Thymus (tissue), 11 donors: Measurements from ENCODE around the gene ZDHHC14. TPM values are rescaled to one million over a fixed set of nuclear protein-coding genes. Genes with fewer than 3 reads are reported as not detected.

ENCODE experiments used
- DNase-seq, 9 donors: peaks; one replicate each; pipeline ENCODE4 v3.0.0-alpha.2; 2013; ENCODE audit warnings: low spot score in 9 of 9, low read depth in 6 of 9, missing footprints in 1 of 9
- H3K27ac ChIP-seq, 2 donors: one replicate each; pipeline ENCODE4 v1.5.1; 2013; ENCODE audit warnings: control low read depth in 1 of 2, low read depth in 1 of 2, low read length in 1 of 2, mild to moderate bottlenecking in 1 of 2, moderate library complexity in 1 of 2
- H3K27me3 ChIP-seq, 2 donors: one replicate each; pipeline ENCODE4 v1.5.1; 2013; ENCODE audit warnings: low read length in 1 of 2; ENCODE audit not compliant: control insufficient read depth in 2 of 2, insufficient read depth in 1 of 2
- H3K36me3 ChIP-seq, 2 donors: one replicate each; pipeline ENCODE4 v1.5.1; 2013; ENCODE audit warnings: low read length in 1 of 2, mild to moderate bottlenecking in 1 of 2, moderate library complexity in 1 of 2; ENCODE audit not compliant: control insufficient read depth in 2 of 2, insufficient read depth in 2 of 2
- H3K4me1 ChIP-seq, 2 donors: one replicate each; pipeline ENCODE4 v1.5.1; 2013; ENCODE audit warnings: low read length in 2 of 2; ENCODE audit not compliant: control insufficient read depth in 2 of 2, insufficient read depth in 2 of 2
- H3K4me3 ChIP-seq, 2 donors: one replicate each; pipeline ENCODE4 v1.5.1; 2013; ENCODE audit warnings: low read length in 2 of 2, control low read depth in 1 of 2, mild to moderate bottlenecking in 1 of 2
- H3K9me3 ChIP-seq, 2 donors: one replicate each; pipeline ENCODE4 v1.5.1; 2013; ENCODE audit warnings: low read length in 1 of 2, mild to moderate bottlenecking in 1 of 2; ENCODE audit not compliant: control insufficient read depth in 2 of 2, insufficient read depth in 1 of 2
- WGBS: extraction: QIAGEN DNeasy Blood & Tissue Kit; methylation state at CpG from one replicate; pipeline ENCODE4 v1.1.7; 2013; 5-methylcytosine and 5-hydroxymethylcytosine counted together
- polyA plus RNA-seq: library from polyadenylated mRNA; stranded (reverse); fragments of 200-250 nt; gene quantifications from one replicate; pipeline ENCODE4 v1.2.3, GENCODE V29; 2013
- total RNA-seq: library from RNA; stranded (reverse); fragments of 120-200 nt; gene quantifications from one replicate; pipeline ENCODE4 v1.2.4, GENCODE V29; 2013
- donor health status: healthy.

Gene ZDHHC14
- total and polyA plus RNA-seq, 2 donors: 3.4 to 7.5 TPM

DNA sequence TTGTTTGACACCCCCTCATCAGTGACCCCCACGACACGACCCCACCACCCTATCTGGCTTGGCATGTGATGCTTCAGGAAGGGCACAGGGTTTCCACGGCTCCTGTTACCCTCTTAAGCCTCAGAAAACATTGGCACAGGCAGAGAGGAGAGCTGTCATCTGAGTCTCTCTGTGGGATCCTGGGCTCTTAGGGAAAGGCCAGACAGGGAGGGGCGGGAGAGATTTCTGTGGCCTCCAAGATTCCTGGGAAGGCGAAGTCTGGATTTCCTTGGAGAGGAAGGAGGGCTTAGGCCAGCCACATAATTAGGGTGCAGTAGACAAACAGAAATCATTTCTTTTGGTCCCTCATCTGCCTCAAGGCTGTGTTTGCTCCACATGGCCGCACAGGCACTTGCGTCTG, 250.4 kb downstream of the ZDHHC14 start:
- 94% methylated on average over 7 of the region's 7 CpGs for WGBS
- no peak for DNase-seq
- Histone ChIP-seq H3K36me3 (no peaks in the 10 kb centered on the region), H3K4me1 (peaks cover 2 to 7% of the 10 kb centered on the region in 2 donors), H3K9me3 (no peaks in the 10 kb centered on the region), H3K27me3 (no peaks in the 10 kb centered on the region), H3K4me3 (no peak overlapping the region), H3K27ac (no peak overlapping the region)

DNA sequence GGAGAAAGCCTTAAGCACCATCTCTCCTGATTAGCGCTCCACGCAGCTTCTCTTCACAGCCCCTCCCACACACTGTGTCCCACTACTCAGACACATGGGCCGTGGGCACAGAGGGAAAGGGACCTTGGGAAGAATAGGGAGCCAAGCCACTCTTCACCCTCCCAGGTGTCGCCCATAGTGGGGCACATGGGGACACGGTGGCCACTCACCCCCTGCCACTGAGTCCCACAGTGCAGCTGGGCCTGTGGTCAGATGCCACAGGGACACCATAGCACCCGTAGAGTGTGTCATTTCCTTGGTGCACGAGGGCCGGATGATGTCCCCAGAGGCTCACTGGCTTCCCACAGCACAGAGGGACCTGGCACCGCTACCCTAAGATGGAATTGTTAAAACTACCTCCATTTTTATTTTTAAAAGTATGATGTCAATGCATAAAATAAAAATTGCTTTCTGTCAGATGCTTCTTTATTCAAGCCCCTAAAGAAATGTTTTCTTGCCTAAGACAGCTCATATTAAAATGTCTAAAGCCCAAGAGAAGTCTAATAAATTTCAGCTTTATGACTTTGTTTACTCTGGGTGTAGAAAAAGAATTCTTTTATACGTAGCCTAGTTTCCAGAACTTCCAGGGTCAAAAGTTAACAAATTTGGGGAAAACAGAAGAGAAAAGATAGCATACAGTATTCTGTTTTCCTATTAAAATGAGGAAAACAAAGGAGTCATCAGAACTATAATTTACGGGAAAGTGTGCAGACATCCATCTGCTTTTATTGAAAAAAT, 251.0 kb downstream of the ZDHHC14 start:
- H3K27me3 ChIP-seq: no peaks in the 10 kb centered on the region
- no peak overlapping the region for H3K27ac ChIP-seq
- no peak for DNase-seq
- peaks cover 2 to 7% of the 10 kb centered on the region in 2 donors for H3K4me1 ChIP-seq
- no peaks in the 10 kb centered on the region for H3K9me3 ChIP-seq
- H3K4me3 ChIP-seq: no peak overlapping the region
- WGBS: 96% methylated on average over 11 of the region's 11 CpGs
- H3K36me3 ChIP-seq: no peaks in the 10 kb centered on the region

DNA sequence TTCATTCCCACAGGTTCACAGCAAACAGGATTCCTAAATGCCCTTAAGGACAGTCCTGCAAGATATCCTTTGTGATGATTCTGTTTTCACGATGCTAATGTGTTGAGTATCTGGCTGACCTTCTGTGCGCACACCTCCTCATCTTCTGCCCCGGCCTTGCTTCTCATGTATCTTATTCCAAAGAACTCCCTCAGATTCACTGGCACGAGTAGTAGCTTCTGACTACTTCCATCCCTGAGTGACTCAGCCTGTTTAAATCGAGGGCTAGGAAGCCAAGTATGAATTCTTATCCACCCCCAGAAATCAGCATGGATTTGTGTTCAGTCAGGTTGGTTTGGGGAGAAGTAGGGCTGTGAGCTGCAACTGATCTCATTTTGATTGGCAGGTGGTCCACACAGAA, 251.8 kb downstream of the ZDHHC14 start:
- no peak for DNase-seq
- H3K36me3 ChIP-seq: no peaks in the 10 kb centered on the region
- no peaks in the 10 kb centered on the region for H3K9me3 ChIP-seq
- no peak overlapping the region for H3K4me3 ChIP-seq
- peaks cover 2 to 7% of the 10 kb centered on the region in 2 donors for H3K4me1 ChIP-seq
- H3K27ac ChIP-seq: no peak overlapping the region
- WGBS: 92% methylated on average over 5 of the region's 5 CpGs
- H3K27me3 ChIP-seq: no peaks in the 10 kb centered on the region

DNA sequence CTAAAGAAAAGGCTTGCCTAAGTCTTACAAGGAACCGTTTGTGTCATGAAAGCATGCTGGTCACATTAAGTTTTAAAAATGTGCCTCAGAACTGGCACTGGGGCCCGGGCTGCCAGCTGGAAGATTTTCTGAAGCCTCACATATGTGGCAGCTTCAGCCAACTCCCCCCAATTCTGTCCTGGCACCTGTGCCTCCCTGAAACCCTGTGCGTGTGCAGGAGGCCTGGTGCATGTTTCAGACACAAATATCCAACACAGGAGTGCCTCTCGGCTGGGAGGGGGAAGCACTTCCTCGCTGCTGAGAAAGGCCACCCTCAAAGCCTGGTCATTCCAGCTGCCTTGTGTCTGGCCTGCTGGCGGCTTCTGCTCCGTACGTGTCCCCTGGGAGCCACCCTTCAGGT, 253.6 kb downstream of the ZDHHC14 start:
- Histone ChIP-seq H3K27me3 (no peaks in the 10 kb centered on the region), H3K4me1 (peaks cover 1 to 4% of the 10 kb centered on the region in 2 donors), H3K4me3 (no peak overlapping the region), H3K9me3 (no peaks in the 10 kb centered on the region), H3K36me3 (no peaks in the 10 kb centered on the region), H3K27ac (no peak overlapping the region)
- no peak for DNase-seq
- 96% methylated on average over 8 of the region's 8 CpGs for WGBS

DNA sequence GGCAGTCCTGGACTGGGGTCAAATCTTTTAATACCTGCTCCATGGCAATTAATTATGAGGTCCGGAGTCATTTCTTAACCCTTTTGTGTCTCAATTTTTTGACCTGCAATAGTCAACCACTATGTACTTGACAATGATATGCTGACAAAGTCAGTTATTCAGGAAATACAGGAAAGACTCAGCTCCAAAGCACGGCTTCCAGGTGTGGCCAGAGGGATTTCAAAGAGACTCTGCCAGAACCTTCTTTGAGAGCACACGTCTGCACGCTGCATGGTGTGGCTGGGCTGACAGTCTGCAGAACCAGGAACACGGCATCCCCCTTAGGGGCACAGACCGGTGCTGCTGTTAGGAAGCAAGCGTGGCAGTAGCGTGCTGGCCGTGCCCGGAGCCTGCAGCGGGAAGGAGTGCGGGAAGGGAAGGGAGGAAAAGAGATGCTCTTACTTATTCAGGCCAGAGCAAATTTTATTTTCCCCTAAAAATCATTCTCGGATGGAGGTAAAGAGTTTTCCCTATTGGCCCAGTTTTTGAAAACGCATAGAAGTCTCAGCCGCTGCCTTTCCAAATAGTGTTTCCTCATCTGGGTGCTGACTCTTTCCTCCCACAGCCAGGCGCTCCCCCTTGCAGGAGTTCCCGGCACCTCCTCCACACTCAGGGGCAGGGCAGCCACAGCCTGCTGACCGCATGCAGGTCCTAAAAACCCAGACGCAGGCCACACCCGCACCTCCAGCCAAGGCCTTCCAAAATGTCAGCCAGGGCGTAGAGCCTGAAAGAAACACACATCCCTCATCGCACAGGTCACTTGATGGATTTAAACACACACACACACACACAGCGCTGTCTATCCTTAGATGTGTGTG, 254.6 kb downstream of the ZDHHC14 start:
- Histone ChIP-seq H3K4me3 (no peak overlapping the region), H3K27ac (no peak overlapping the region), H3K4me1 (peaks cover 0 to 12% of the 10 kb centered on the region in 2 donors), H3K36me3 (no peaks in the 10 kb centered on the region), H3K27me3 (no peaks in the 10 kb centered on the region), H3K9me3 (no peaks in the 10 kb centered on the region)
- no peak for DNase-seq
- 91% methylated on average over 23 of the region's 23 CpGs for WGBS

DNA sequence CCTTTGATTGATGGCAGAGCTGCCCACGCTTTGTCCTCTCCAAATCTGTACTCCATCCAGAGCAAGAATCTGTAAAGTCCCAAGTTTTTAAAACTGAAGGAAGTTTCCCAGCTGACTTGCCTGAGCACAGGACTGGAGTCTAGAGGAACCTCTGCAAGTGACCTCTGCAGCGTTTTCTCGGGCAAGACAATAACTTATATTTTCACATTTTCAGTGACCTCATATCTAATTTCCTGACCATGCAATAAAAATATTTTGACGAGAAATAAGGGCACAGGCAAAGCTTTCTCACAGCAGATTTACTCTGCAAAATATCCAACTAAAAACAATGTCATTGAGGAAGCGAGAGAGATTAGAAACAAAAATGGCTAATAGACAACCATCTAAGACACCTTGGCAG, 256.5 kb downstream of the ZDHHC14 start:
- DNase-seq: no peak
- Histone ChIP-seq H3K27ac (no peak overlapping the region), H3K4me1 (peaks cover 0 to 13% of the 10 kb centered on the region in 2 donors), H3K27me3 (no peaks in the 10 kb centered on the region), H3K9me3 (no peaks in the 10 kb centered on the region), H3K36me3 (no peaks in the 10 kb centered on the region), H3K4me3 (no peak overlapping the region)
- 96% methylated on average over 5 of the region's 5 CpGs for WGBS

DNA sequence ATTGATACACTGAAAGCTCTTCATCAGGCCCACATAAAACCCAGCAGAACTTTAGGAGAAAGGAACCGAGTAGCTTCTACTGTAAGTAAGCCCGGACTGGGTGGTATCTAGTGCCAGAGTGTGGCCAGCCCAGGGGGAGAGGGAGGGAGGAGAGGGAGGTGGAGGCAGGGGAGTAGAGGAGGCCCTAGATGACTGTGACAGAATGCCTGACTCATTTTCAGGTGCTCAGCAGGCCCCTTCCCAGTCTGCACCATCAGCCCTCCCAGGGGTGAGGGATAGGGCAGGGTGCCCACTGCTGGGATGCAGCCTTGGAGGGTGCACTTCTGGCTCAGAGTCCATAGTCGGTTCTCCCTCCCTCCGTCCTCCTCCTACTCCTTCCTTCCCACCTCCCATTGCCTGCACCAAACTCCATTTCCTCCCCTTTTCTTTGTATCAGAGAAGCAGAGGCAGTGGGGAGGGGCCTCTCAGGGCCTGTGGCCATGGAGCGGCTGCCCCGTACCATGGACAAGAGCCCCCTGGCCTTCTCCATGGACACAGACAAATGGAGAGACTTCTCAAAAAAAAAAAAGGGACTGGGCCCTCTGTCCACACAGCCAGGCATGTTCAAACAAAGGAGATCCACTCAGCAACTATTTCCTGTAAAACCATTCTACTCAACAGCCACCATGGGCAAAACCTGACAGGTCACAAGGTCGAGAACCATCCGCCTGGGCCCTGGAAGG, 257.1 kb downstream of the ZDHHC14 start:
- Histone ChIP-seq H3K9me3 (no peaks in the 10 kb centered on the region), H3K4me3 (no peak overlapping the region), H3K27me3 (no peaks in the 10 kb centered on the region), H3K4me1 (peaks cover 0 to 13% of the 10 kb centered on the region in 2 donors), H3K27ac (no peak overlapping the region), H3K36me3 (no peaks in the 10 kb centered on the region)
- DNase-seq: no peak
- WGBS: 97% methylated on average over 8 of the region's 8 CpGs

DNA sequence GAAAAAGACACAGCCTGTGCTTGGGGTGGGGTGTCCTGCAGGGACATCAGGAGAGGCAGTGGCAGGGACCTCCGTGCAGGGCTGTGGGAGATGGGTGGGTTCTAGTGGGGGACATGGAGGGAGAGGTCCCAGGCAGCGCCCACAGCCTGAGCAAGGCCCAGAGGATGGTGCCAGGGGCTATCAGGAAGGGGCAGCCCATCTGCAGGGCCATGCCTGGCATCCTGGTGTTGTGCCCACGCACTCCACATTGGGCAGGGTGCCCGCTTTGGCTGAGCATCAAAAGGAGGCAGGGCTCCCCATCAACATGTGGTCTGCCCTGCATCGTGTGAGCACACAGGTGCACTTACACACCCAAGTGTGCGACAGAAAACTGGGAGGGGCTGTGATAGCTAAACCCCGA, 257.8 kb downstream of the ZDHHC14 start:
- H3K27ac ChIP-seq: no peak overlapping the region
- 85% methylated on average over 7 of the region's 7 CpGs for WGBS
- H3K9me3 ChIP-seq: no peaks in the 10 kb centered on the region
- H3K4me3 ChIP-seq: no peak overlapping the region
- H3K4me1 ChIP-seq: peaks cover 0 to 13% of the 10 kb centered on the region in 2 donors
- H3K27me3 ChIP-seq: no peaks in the 10 kb centered on the region
- no peaks in the 10 kb centered on the region for H3K36me3 ChIP-seq
- DNase-seq: no peak
